Measurements from ENCODE around the gene ABT1. TPM values are rescaled to one million over a fixed set of nuclear protein-coding genes. Genes with fewer than 3 reads are reported as not detected.
"Not testable (repeated sequence)": the region's sequence is repeated elsewhere in the genome, so short reads cannot be mapped to it uniquely, and the experiment has no call there.

Gene ABT1
- 9.7 TPM for polyA plus RNA-seq (ENCODE audit: insufficient read length)

- peak; percentile 96 for DNase-seq (ENCODE audit: low read depth)
Measured at GRCh38 chr6:26596579-26597388, at the start of gene ABT1. Gene ABT1 (plus strand): TSS chr6:26596953. CDS start chr6:26596983, 30 bp downstream.

DNA sequence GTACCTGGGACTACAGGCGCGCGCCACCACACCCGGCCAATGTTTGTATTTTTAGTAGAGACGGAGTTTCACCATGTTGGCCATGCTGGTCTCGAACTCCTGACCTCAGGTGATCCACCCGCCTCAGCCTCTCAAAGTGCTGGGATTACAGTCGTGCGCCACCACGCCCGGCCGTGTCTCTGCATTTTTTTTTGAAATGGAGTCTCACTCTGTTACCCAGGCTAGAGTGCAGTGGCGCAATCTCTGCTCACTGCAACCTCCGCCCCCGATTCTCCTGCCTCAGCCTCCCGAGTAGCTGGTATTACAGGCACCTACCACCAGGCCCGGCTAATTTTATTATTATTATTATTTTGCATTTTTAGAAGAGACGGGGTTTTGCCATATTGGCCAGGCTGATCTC, 49.4 kb upstream of the ABT1 start:
- DNase-seq (ENCODE audit: low read depth) = not testable (repeated sequence)

DNA sequence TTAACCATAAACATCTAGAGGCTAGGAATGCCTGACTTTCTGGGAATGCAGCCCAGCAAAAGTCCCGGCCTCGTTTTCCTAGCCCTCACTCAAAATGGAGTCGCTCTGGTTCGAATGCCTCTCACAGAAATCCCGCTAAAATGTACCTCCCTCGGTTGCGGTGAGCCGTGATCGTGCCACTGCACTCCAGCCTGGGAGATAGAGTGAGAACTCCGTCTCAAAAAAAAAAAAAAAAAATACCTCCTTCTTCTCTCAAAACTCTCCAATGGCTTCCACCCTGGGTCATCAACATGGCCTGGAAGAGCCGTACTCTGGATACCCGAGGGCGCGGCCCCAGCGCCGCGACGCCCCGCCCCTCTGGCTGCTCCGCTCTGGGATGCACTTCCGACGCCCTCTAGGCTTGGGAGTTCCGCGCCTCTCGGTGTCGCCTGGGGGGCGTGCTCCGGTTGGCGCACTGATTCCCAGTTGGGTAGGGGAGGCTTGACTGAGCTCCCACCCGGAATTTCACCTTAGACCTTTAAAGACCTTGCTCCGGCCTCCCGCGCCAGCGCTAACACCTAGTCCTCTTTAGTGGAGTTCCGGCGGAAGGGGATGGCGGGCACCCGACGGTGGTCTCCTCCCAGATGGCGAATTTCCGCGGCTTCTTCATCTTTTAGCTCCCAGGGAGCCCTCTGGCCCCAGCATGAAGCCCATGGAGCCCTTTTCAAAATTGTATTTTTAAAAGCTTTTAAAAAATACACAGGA, 46.3 kb upstream of the ABT1 start:
- no peak for DNase-seq (ENCODE audit: low read depth)

- no peak for DNase-seq (ENCODE audit: low read depth)
Measured at GRCh38 chr6:26552205-26552604, 44.5 kb upstream of the ABT1 start.

DNA sequence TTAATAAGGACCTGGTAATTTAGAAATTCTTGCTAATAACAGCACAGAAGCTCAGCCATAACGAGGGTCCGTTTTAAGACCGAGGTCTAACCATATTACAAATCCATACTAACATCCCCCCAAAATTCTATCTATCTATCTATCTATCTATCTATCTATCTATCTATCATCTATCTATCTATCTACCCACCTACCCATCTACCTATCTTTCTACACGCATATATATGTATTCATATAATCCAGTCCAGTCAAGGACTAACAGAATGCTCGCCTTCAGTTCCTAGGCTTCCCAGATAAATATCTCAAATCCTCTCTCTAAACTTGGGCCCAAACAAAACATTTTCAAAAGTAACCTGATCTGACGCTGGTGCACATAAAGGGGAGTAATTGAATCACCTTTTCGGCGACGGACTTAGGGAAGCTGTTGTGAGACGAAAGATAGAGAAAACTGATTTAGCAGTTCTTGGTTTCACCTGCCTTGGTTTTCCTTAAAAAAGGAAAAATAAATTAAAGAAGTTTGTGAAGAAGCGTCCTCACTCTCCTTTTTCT, 44.0 kb upstream of the ABT1 start:
- no peak for DNase-seq (ENCODE audit: low read depth)

DNA sequence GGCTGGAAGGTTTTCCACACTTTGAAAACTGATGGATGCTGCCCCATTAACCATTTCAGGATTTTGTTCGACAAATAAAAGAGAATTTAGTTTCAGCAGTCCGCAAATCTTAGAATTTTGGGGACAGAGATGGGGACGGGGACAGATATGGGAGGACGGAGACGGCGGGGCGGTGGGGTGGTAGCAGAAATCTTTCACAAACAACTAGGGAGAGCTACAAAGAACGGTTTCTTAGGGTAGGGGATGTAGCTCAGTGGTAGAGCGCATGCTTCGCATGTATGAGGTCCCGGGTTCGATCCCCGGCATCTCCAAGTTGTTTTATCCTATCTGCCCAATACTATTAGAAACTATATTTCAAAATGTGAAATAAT, 43.5 kb upstream of the ABT1 start:
- no peak for DNase-seq (ENCODE audit: low read depth)

- peak; percentile 89 for DNase-seq (ENCODE audit: low read depth)
Measured at GRCh38 chr6:26553635-26554446, 42.9 kb upstream of the ABT1 start.

DNA sequence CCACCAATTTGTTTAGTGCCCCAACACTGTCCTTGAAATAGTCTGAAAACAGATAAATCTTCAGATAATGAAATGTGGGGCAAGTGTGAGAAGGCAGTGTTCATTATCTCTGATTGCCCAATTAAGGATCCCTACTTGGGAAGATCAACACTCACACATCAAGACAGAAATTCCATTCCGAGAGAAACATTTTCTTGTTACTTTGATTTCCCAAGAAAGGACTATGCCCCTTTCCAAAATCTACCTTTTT, 42.4 kb upstream of the ABT1 start:
- DNase-seq (ENCODE audit: low read depth) = no peak

DNA sequence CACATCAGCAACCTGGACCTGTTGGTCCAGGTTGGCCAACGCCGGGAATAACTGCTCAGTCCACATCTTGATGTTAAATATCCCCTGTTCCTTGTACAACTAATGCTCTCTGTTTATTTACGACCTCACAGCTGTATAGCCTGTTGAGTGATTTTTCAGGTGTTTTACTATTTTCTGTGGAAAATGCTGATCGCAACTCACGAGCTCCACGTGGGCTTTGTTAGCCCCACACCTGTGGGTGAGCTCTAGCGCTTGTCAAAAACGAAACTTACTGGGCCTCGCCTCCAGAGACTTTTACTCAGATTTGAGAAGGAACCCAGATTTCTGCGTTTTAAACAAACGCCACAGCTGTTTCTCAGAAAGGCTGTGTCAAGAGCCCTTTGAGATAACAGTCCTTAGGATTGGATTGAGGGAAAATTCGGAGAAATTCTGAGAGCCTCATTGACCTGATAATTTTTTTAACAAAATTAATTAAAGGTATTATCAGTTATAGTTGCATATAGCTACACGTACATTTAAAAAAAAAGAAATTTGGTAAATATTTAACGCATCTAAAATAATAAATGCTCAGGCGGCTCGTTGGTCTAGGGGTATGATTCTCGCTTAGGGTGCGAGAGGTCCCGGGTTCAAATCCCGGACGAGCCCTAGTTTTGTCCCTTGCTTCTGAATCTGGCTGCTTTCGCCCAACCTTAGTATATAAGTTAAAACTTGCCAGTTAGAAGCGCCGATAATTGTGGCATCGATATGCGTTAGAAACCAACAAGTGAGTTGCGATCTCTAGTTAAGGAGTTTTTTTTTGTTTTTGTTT, 41.9 kb upstream of the ABT1 start:
- DNase-seq (ENCODE audit: low read depth) = no peak

DNA sequence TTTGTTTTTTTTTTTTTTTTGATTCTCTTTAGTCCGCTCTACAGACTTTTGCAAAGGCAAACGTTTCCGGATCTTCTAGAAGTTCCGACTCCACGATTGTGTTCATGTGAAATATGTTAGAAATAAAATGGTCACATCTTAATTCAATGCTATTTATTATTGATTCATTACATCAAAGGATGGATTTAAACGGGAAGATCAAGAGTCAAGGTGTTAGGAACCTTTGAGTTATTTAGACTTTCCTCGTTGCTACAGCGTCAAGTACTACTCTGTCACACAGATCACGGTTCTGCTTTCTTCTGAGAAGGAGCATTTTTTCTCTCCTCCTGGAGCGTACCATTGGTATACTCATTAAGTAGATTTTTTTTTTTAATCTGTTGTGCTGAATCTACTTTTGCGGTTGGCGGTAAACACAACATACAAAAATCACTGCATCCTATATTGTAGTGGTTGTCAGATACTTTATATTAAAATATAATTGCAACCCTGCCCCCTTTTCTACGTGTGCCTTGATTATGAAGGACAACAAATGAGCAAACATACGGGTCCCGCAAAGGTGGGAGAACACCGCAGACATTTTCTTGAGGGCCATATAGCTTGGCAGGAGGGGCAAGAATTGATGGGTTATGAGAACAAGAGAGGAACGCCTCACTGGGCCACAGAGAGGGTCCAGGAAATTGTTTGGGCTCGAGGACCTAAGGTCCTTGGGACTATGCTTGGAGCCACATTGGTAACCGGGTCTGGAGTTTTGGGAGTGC, 41.1 kb upstream of the ABT1 start:
- DNase-seq (ENCODE audit: low read depth) = no peak

- DNase-seq (ENCODE audit: low read depth) = no peak
Measured at GRCh38 chr6:26556263-26557070, 40.3 kb upstream of the ABT1 start.

- no peak for DNase-seq (ENCODE audit: low read depth)
Measured at GRCh38 chr6:26561533-26562466, 35.0 kb upstream of the ABT1 start.

DNA sequence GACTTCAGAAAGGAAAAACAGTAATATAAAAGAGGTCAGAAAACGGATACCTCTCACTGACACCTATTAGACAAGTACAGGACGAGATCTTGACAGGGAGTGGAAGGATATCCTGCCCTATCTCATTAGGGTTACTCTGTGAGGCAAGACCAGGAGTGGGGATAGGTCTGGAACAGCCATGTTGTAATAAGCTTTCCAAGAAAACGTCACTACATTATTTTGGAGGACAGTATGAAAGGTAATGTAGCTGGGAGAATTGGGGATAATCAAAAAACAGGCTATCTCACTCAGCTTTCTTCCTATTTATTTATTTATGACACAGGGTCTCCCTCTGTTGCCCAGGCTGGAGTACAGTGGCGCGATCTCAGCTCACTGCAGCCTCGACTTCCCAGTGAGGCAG, 33.3 kb upstream of the ABT1 start:
- DNase-seq (ENCODE audit: low read depth) = no peak

DNA sequence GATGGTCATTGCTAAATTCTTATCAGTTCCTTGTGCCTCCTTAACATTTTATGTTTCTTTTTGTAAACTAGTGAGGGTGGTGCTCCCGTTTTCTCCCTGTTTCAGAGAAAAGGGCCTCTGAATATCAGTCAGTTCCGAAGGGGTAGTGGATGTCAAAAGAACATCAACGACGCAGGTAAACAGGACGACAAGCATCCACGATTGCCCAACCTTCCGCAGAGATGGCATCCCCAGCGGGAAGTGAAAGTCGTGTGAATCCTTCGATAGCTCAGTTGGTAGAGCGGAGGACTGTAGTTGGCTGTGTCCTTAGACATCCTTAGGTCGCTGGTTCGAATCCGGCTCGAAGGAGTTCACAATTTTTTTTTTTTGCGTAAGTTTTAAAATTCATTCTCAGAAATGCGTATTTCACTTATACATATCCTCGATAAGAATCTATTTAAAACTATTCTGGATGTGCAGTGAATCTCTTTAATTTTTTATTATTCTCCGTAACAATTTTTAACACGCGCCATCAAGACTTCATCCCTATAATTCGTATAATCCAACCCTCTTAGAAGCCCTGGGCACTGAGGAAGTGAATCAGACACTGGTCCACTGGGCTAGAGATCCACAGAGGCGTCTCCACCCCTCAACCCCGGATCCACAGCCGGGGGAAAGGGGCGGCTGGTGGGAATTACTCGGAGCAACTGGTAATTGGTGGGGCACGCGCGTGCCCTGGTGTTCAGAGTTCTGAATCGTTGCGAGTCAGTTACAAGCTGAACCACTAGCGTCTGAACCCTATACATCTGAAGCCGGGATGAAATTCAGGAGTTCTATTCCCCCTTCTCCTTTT, 27.9 kb upstream of the ABT1 start:
- peak; percentile 93 for DNase-seq (ENCODE audit: low read depth)

DNA sequence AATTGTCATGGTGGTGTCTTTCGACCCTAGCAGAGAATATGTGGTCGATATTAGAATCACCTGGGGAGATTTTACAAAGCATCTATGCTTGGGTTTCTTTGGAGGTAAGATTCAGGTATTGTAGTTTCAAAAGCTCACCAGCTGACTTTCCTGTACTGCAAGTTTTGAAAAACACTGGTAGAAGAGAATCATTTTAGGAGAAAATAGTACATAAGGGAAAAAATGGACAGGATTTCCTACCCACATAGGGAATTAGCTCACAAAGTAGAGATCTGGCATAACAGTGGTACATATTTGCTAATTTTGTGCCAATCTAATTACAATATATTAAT, 27.4 kb upstream of the ABT1 start:
- no peak for DNase-seq (ENCODE audit: low read depth)

GRCh38 chr6:26570027-26570809, 26.5 kb upstream of the ABT1 start:
- DNase-seq (ENCODE audit: low read depth) = no peak

Data from forelimb muscle (tissue), 1 donor.